Measurements from ENCODE around the gene TMEM154.

TMEM154 gene

GRCh38 chr4:152630324-152630723, 49.5 kb downstream of the TMEM154 start:
- no peak for TF ChIP-seq ZNF830 (tag by site-specific recombination; IDR thresholded peaks at IDR 0.05; ENCODE audit: low read depth)
- no peak for TF ChIP-seq KLF8 (tag by site-specific recombination; IDR thresholded peaks at IDR 0.05)
- no peak for TF ChIP-seq ZNF221 (tag by site-specific recombination; IDR thresholded peaks at IDR 0.05; ENCODE audit: borderline replicate concordance)
- TF ChIP-seq SP3 (tag by site-specific recombination; IDR thresholded peaks at IDR 0.05), result no peak
- no peak for TF ChIP-seq ZNF529 (tag by site-specific recombination; IDR thresholded peaks at IDR 0.05; ENCODE audit: insufficient replicate concordance)
- no peak for TF ChIP-seq ZSCAN30 (tag by site-specific recombination; IDR thresholded peaks at IDR 0.05)
- Histone ChIP-seq H3K36me3 (ENCODE audit: control insufficient read depth in 2 of 2, insufficient read depth in 1 of 2, low read length in 2 of 2) (no peaks in the 10 kb centered on the region), H3K4me3 (ENCODE audit: low read depth, low read length) (no peak overlapping the region), H3K9me3 (ENCODE audit: control insufficient read depth, insufficient read depth, low read depth, low read length) (no peaks in the 10 kb centered on the region), H3K27ac (ENCODE audit: extremely low read depth, low read depth, low read length) (no peak overlapping the region), H3K4me1 (ENCODE audit: control insufficient read depth, insufficient read depth, low read length) (no peaks in the 10 kb centered on the region)
- ChIA-PET POLR2A (no interaction called here), CTCF (no interaction called here)

GRCh38 chr4:152629908-152630307, 49.9 kb downstream of the TMEM154 start:
- ChIA-PET CTCF (no interaction called here), POLR2A (no interaction called here)
- no peak overlapping the region for H3K27ac ChIP-seq (ENCODE audit: extremely low read depth, low read depth, low read length)
- no peak for TF ChIP-seq ZNF530 (tag by site-specific recombination; IDR thresholded peaks at IDR 0.05; ENCODE audit: low read depth)
- TF ChIP-seq ZNF701 (tag by site-specific recombination; IDR thresholded peaks at IDR 0.05), result no peak
- TF ChIP-seq ZNF121 (tag by site-specific recombination; IDR thresholded peaks at IDR 0.05), result 0 out of 2 replicates have a peak, but pooled peaks have one; percentile 21
- H3K4me3 ChIP-seq (ENCODE audit: low read depth, low read length), result no peak overlapping the region
- H3K36me3 ChIP-seq (ENCODE audit: control insufficient read depth in 2 of 2, insufficient read depth in 1 of 2, low read length in 2 of 2), result no peaks in the 10 kb centered on the region
- no peaks in the 10 kb centered on the region for H3K4me1 ChIP-seq (ENCODE audit: control insufficient read depth, insufficient read depth, low read length)
- H3K9me3 ChIP-seq (ENCODE audit: control insufficient read depth, insufficient read depth, low read depth, low read length), result no peaks in the 10 kb centered on the region

DNA sequence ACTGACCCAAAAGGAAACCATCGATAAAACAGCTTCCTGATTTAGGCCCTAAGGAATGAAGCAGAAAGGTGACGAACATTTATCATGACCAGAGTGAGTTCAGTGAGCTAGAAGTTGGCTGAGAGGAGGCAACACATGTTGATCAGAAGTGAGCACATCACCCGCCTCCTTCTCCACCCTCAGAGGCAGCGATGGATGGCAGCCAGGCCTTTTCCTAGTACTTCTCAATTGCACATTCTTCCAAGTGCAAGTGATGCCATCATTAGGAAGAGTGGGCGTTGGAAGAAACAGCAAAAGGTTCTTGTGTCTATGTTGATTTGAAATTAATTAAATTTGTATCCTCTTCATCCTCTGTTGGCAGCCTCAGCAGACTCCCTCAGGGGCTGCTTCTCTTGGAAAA, 51.7 kb downstream of the TMEM154 start:
- Histone ChIP-seq H3K4me1 (ENCODE audit: control insufficient read depth, insufficient read depth, low read length) (no peaks in the 10 kb centered on the region), H3K27ac (ENCODE audit: extremely low read depth, low read depth, low read length) (no peak overlapping the region), H3K4me3 (ENCODE audit: low read depth, low read length) (no peak overlapping the region), H3K36me3 (ENCODE audit: control insufficient read depth in 2 of 2, insufficient read depth in 1 of 2, low read length in 2 of 2) (no peaks in the 10 kb centered on the region), H3K9me3 (ENCODE audit: control insufficient read depth, insufficient read depth, low read depth, low read length) (no peaks in the 10 kb centered on the region)
- CTCF ChIA-PET, result no interaction called here
- POLR2A ChIA-PET, result no interaction called here
- TF ChIP-seq SCRT2 (tag by site-specific recombination; IDR thresholded peaks at IDR 0.05), result peak; percentile 49; the same call in 1 of the 2 replicates
- peak; percentile 28; the same call in 1 of the 2 replicates for TF ChIP-seq EGR2 (tag by site-specific recombination; IDR thresholded peaks at IDR 0.05; ENCODE audit: low read depth)
- no peak for TF ChIP-seq KLF1 (tag by site-specific recombination; IDR thresholded peaks at IDR 0.05)

DNA sequence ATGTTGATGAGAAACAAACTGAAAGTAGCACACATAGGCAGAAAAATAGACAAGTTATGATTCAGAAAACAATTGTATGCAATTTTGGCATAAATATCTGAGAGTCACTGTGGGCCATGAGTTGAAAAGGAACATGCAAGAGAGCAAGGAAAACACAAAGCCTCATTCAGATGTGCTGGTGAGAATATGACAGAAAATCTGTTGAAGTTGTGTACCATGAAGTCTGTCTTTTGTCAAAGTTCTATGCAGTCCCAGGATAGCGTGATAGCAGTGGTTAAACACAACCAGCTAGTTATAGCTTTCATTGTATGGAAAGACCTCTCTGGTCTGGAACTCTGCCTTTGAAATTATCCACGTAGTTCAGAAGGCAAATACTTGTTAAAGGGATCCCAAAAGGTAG, 53.0 kb downstream of the TMEM154 start:
- POLR2A ChIA-PET, result no interaction called here
- Histone ChIP-seq H3K27ac (ENCODE audit: extremely low read depth, low read depth, low read length) (no peak overlapping the region), H3K4me3 (ENCODE audit: low read depth, low read length) (no peak overlapping the region), H3K4me1 (ENCODE audit: control insufficient read depth, insufficient read depth, low read length) (no peaks in the 10 kb centered on the region), H3K36me3 (ENCODE audit: control insufficient read depth in 2 of 2, insufficient read depth in 1 of 2, low read length in 2 of 2) (no peaks in the 10 kb centered on the region), H3K9me3 (ENCODE audit: control insufficient read depth, insufficient read depth, low read depth, low read length) (no peaks in the 10 kb centered on the region)
- CTCF ChIA-PET, result no interaction called here
- no peak for TF ChIP-seq PBX3 (CRISPR knock-in tag; IDR thresholded peaks at IDR 0.05)
- no peak for TF ChIP-seq ZNF155 (tag by site-specific recombination; IDR thresholded peaks at IDR 0.05)
- no peak for TF ChIP-seq ZNF112 (tag by site-specific recombination; IDR thresholded peaks at IDR 0.05)
- TF ChIP-seq ZNF404 (tag by site-specific recombination; IDR thresholded peaks at IDR 0.05), result no peak
- no peak for TF ChIP-seq PRDM1 (tag by site-specific recombination; IDR thresholded peaks at IDR 0.05)

DNA sequence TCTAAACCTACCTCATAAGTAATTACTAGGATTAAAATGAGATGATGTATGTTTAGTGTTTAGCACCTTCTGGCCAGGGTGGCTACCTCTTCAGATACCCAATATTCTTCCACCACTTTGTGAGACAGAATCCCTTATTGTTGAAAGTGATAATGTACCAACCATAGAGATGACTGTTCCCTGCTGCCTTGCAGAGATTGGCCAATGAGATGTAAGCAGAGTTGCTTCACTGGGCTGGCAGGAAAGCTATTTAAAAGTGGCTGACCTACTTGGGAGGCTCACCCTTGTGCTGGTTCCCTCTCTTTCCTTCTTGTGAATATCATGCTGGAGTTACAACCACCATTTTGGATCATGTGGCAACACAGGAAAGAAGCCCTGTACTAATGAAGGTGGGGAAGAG, 58.9 kb downstream of the TMEM154 start:
- Histone ChIP-seq H3K4me3 (ENCODE audit: low read depth, low read length) (no peak overlapping the region), H3K9me3 (ENCODE audit: control insufficient read depth, insufficient read depth, low read depth, low read length) (no peaks in the 10 kb centered on the region), H3K36me3 (ENCODE audit: control insufficient read depth in 2 of 2, insufficient read depth in 1 of 2, low read length in 2 of 2) (no peaks in the 10 kb centered on the region), H3K27ac (ENCODE audit: extremely low read depth, low read depth, low read length) (no peak overlapping the region), H3K4me1 (ENCODE audit: control insufficient read depth, insufficient read depth, low read length) (no peaks in the 10 kb centered on the region)
- ChIA-PET POLR2A (no interaction called here), CTCF (no interaction called here)
- TF ChIP-seq TSHZ1 (tag by site-specific recombination; IDR thresholded peaks at IDR 0.05; ENCODE audit: borderline replicate concordance), result no peak
- TF ChIP-seq ZNF76 (tag by site-specific recombination; IDR thresholded peaks at IDR 0.05; ENCODE audit: borderline replicate concordance, low read depth), result no peak
- no peak for TF ChIP-seq GLIS1 (tag by site-specific recombination; IDR thresholded peaks at IDR 0.05)
- TF ChIP-seq ZNF302 (tag by site-specific recombination; IDR thresholded peaks at IDR 0.05; ENCODE audit: low read depth), result no peak
- no peak for TF ChIP-seq ZNF555 (tag by site-specific recombination; conservative IDR thresholded peaks at IDR 0.05)
- TF ChIP-seq ZNF121 (tag by site-specific recombination; IDR thresholded peaks at IDR 0.05), result no peak
